G401.6 (cell line): Measurements from ENCODE around the gene RXFP3.
"Not testable (repeated sequence)": the region's sequence is repeated elsewhere in the genome, so short reads cannot be mapped to it uniquely, and the experiment has no call there.

ENCODE experiments used
- FAIRE-seq: peaks from 2 replicates; lab custom pipeline; 2012; peaks lifted over from hg19 to GRCh38; lab: Jason Lieb, UNC

Gene RXFP3

GRCh38 chr5:33936381-33937016 lies at the start of gene RXFP3:
Gene RXFP3, plus strand, starts transcription at chr5:33936386. Its CDS starts 355 bp downstream, at chr5:33936741.
- no peak for FAIRE-seq

- no peak for FAIRE-seq
Measured at GRCh38 chr5:33887268-33887667, 48.9 kb upstream of the RXFP3 start.

- no peak for FAIRE-seq
Measured at GRCh38 chr5:33888587-33888986, 47.6 kb upstream of the RXFP3 start.

GRCh38 chr5:33890131-33891032 lies 45.8 kb upstream of the RXFP3 start:
- FAIRE-seq, result no peak

- no peak for FAIRE-seq
Measured at GRCh38 chr5:33891446-33891787, 44.8 kb upstream of the RXFP3 start.

- no peak for FAIRE-seq
Measured at GRCh38 chr5:33891788-33892619, 44.2 kb upstream of the RXFP3 start, which contains the start of gene ADAMTS12. Gene ADAMTS12, minus strand, starts transcription at chr5:33891990. Its CDS starts 134 bp downstream, at chr5:33891856.

GRCh38 chr5:33892620-33893137 lies 43.5 kb upstream of the RXFP3 start:
- no peak for FAIRE-seq

- no peak for FAIRE-seq
Measured at GRCh38 chr5:33894566-33894965, 41.6 kb upstream of the RXFP3 start.

GRCh38 chr5:33901156-33901555 lies 35.0 kb upstream of the RXFP3 start:
- FAIRE-seq, result no peak

GRCh38 chr5:33903118-33903517 lies 33.1 kb upstream of the RXFP3 start:
- FAIRE-seq, result no peak

- no peak for FAIRE-seq
Measured at GRCh38 chr5:33905381-33905780, 30.8 kb upstream of the RXFP3 start.

GRCh38 chr5:33906248-33906647 lies 29.9 kb upstream of the RXFP3 start:
- FAIRE-seq, result not testable (repeated sequence)

GRCh38 chr5:33914844-33915243 lies 21.3 kb upstream of the RXFP3 start:
- FAIRE-seq, result not testable (repeated sequence)

- no peak for FAIRE-seq
Measured at GRCh38 chr5:33921002-33921401, 15.2 kb upstream of the RXFP3 start.

GRCh38 chr5:33925278-33925677 lies 10.9 kb upstream of the RXFP3 start:
- FAIRE-seq, result no peak

- FAIRE-seq, result no peak
Measured at GRCh38 chr5:33927685-33928084, 8.5 kb upstream of the RXFP3 start.

- no peak for FAIRE-seq
Measured at GRCh38 chr5:33928283-33928682, 7.9 kb upstream of the RXFP3 start.

GRCh38 chr5:33929925-33930690 lies 6.1 kb upstream of the RXFP3 start:
- FAIRE-seq, result no peak

- no peak for FAIRE-seq
Measured at GRCh38 chr5:33931136-33931535, 5.0 kb upstream of the RXFP3 start.

GRCh38 chr5:33933723-33934169 lies 2.4 kb upstream of the RXFP3 start:
- FAIRE-seq, result no peak

GRCh38 chr5:33934176-33934575 lies 2.0 kb upstream of the RXFP3 start:
- no peak for FAIRE-seq

- no peak for FAIRE-seq
Measured at GRCh38 chr5:33936004-33936380, 194 bp upstream of the RXFP3 start.
